Measurements from ENCODE around the gene LRRC4C. TPM values are rescaled to one million over a fixed set of nuclear protein-coding genes. Genes with fewer than 3 reads are reported as not detected.

LRRC4C gene
- total RNA-seq, 1 donor from 2014 or later: not detected

DNA sequence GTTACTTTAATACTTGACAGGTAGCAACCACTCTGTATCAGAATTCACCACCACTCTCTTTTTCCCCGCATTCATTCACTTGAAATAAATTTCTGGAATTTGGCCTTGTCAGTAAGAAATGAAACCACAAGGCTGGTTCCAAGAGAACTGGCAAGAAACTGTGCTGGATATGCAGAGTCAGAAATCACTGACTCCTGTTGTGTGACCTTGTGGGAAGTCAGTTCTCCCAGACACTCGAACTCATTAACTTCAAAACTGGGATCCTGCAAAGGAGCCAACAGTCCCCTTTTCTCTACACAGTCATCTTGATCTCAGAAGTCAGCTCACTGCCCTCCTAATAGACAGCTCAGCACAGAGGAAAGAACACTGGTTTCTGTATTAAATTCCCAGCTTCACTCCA lies 142.7 kb downstream of the LRRC4C start:
- H3K4me1 ChIP-seq: no peaks in the 10 kb centered on the region
- intact Hi-C loops (cut with DNase I): no loop called here
- H3K27me3 ChIP-seq: no peaks in the 10 kb centered on the region
- no peak overlapping the region for H3K27ac ChIP-seq
- no peak overlapping the region for H3K4me3 ChIP-seq
- no peaks in the 10 kb centered on the region for H3K36me3 ChIP-seq
- no peaks in the 10 kb centered on the region for H3K9me3 ChIP-seq
- TF ChIP-seq, protein P1, sequence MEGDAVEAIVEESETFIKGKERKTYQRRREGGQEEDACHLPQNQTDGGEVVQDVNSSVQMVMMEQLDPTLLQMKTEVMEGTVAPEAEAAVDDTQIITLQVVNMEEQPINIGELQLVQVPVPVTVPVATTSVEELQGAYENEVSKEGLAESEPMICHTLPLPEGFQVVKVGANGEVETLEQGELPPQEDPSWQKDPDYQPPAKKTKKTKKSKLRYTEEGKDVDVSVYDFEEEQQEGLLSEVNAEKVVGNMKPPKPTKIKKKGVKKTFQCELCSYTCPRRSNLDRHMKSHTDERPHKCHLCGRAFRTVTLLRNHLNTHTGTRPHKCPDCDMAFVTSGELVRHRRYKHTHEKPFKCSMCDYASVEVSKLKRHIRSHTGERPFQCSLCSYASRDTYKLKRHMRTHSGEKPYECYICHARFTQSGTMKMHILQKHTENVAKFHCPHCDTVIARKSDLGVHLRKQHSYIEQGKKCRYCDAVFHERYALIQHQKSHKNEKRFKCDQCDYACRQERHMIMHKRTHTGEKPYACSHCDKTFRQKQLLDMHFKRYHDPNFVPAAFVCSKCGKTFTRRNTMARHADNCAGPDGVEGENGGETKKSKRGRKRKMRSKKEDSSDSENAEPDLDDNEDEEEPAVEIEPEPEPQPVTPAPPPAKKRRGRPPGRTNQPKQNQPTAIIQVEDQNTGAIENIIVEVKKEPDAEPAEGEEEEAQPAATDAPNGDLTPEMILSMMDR (IDR thresholded peaks at IDR 0.05): no peak
- DNase-seq (ENCODE audit: low spot score in 2 of 2): no peak

DNA sequence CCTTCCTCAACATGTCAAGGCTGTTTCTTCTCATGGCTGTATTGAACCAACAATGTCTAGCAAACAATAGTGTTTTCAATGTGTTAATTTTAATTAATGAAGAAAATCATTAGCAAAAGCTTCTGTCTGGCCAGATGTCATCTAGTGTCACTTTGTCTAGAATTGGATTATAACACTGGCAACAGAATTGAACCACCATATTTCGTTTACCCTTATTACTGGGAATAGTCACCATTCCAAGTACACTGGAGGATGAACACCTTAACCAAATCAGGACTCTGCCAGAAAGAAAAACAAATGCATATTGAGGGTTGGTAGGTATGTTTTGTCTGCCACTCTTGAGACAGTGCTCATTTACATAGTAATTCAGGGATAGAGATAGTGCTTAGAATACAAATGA lies 146.2 kb downstream of the LRRC4C start:
- Histone ChIP-seq H3K9me3 (no peaks in the 10 kb centered on the region), H3K36me3 (no peaks in the 10 kb centered on the region), H3K4me1 (no peaks in the 10 kb centered on the region), H3K27me3 (no peaks in the 10 kb centered on the region), H3K4me3 (no peak overlapping the region), H3K27ac (no peak overlapping the region)
- TF ChIP-seq, protein P1 (IDR thresholded peaks at IDR 0.05): no peak
- intact Hi-C loops (cut with DNase I): no loop called here
- DNase-seq (ENCODE audit: low spot score in 2 of 2): no peak

DNA sequence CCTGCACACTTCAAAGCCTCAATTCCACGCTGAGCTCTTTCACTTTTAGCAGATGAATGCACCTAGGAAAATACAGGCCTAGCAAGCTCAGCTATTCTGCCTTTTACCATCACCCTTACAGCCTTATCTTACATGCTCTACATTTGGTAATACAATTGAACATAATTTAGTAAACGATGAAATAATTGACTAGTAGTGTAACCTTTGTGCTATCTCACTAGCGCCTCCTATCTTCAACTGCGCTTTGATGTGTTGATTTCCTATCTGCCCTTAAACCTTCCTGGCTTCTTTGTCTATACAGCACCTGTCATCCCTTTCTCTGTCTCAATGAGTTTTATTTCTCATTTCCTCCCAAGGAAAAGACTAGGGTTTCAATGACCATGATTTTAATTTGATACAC lies 149.7 kb downstream of the LRRC4C start:
- TF ChIP-seq, protein P1 (IDR thresholded peaks at IDR 0.05): no peak
- no peak overlapping the region for H3K4me3 ChIP-seq
- no peaks in the 10 kb centered on the region for H3K27me3 ChIP-seq
- H3K27ac ChIP-seq: no peak overlapping the region
- no peaks in the 10 kb centered on the region for H3K4me1 ChIP-seq
- intact Hi-C loops (cut with DNase I): no loop called here
- no peaks in the 10 kb centered on the region for H3K9me3 ChIP-seq
- no peak for DNase-seq (ENCODE audit: low spot score in 2 of 2)
- H3K36me3 ChIP-seq: no peaks in the 10 kb centered on the region

DNA sequence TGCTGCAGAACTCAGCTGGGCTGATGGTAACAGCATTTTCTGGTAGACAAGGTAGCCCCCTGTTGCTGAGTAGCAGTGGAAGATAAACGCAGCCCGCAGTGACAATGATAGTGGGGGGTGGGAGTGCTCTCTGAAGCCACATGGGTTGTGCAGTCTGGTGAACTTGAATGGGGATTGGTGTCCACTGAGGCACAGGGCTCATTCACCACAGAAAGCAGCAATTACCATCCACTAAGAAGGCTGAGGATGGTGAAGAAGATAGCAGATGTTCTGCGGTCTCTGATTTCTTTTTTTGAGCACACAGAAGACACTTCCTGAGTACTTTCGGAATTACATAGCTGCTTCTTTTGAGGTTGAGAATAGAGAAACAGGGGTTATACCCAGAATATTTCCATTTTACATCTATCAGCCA lies 150.3 kb downstream of the LRRC4C start:
- H3K4me3 ChIP-seq: no peak overlapping the region
- no peaks in the 10 kb centered on the region for H3K27me3 ChIP-seq
- intact Hi-C loops (cut with DNase I): no loop called here
- H3K4me1 ChIP-seq: no peaks in the 10 kb centered on the region
- no peaks in the 10 kb centered on the region for H3K36me3 ChIP-seq
- DNase-seq (ENCODE audit: low spot score in 2 of 2): no peak
- no peaks in the 10 kb centered on the region for H3K9me3 ChIP-seq
- H3K27ac ChIP-seq: no peak overlapping the region
- TF ChIP-seq, protein P1 (IDR thresholded peaks at IDR 0.05): no peak

DNA sequence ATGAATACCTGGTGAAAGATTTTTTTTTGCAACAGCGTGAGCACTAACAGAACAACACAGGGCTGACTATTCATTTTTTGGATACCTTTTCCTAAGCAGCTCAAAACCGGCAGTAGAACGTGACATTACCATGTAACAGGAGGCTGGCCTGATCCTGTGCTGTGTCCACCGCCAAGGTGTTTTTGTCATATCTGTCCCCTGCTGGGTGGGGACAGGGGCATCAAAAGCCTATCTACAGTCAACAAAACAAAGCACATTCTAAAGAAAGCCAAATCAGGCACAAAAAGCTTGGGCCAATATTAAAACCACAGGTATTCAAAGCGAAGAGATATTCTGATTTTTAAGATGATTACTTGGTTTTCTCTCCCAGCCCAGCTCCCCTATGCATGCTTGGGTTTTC lies 151.2 kb downstream of the LRRC4C start:
- DNase-seq (ENCODE audit: low spot score in 2 of 2): no peak
- H3K27me3 ChIP-seq: no peaks in the 10 kb centered on the region
- H3K9me3 ChIP-seq: no peaks in the 10 kb centered on the region
- TF ChIP-seq, protein P1 (IDR thresholded peaks at IDR 0.05): no peak
- no peak overlapping the region for H3K4me3 ChIP-seq
- no peaks in the 10 kb centered on the region for H3K4me1 ChIP-seq
- intact Hi-C loops (cut with DNase I): no loop called here
- no peaks in the 10 kb centered on the region for H3K36me3 ChIP-seq
- no peak overlapping the region for H3K27ac ChIP-seq

All from ascending aorta (tissue), 2 donors.